Adrenal gland (tissue), 5 donors: ENCODE data around the gene XYLT1.

ENCODE experiments used
- CTCF ChIP-seq, 6 experiments: fragments of 450-650 bp in 4 of 6; fragments of 200-600 bp in 2 of 6; sonication (generic) in 1 of 6; IDR thresholded peaks; 1 replicate in 5 of 6; 2 replicates in 1 of 6; pipeline versions ENCODE4 v1.5.1 to v1.8.0; 2016 to 2021; ENCODE audit warnings: antibody characterized with exemption in 6 of 6, mild to moderate bottlenecking in 2 of 6, moderate library complexity in 1 of 6
- POLR2A ChIP-seq, 2 donors: fragments of 450-650 bp; IDR thresholded peaks; one replicate each; pipeline ENCODE4 v1.6.1; 2017; ENCODE audit warnings: antibody characterized with exemption in 2 of 2, mild to moderate bottlenecking in 2 of 2, moderate library complexity in 1 of 2
- donor health status: DM: no; HTN: no; CAD: no.

GRCh38 chr16:17204206-17204605 is 266.6 kb downstream of the XYLT1 start:
- TF ChIP-seq CTCF (IDR thresholded peaks at IDR 0.05) = no peak
- no peak for TF ChIP-seq POLR2A (IDR thresholded peaks at IDR 0.05)
